CMK (cell line): ENCODE results near the gene RASAL1.

ENCODE experiments used
- DNase-seq: peaks from one replicate; pipeline ENCODE4 v3.0.0-alpha.2; 2010; ENCODE audit warnings: low read depth

RASAL1 gene

DNA sequence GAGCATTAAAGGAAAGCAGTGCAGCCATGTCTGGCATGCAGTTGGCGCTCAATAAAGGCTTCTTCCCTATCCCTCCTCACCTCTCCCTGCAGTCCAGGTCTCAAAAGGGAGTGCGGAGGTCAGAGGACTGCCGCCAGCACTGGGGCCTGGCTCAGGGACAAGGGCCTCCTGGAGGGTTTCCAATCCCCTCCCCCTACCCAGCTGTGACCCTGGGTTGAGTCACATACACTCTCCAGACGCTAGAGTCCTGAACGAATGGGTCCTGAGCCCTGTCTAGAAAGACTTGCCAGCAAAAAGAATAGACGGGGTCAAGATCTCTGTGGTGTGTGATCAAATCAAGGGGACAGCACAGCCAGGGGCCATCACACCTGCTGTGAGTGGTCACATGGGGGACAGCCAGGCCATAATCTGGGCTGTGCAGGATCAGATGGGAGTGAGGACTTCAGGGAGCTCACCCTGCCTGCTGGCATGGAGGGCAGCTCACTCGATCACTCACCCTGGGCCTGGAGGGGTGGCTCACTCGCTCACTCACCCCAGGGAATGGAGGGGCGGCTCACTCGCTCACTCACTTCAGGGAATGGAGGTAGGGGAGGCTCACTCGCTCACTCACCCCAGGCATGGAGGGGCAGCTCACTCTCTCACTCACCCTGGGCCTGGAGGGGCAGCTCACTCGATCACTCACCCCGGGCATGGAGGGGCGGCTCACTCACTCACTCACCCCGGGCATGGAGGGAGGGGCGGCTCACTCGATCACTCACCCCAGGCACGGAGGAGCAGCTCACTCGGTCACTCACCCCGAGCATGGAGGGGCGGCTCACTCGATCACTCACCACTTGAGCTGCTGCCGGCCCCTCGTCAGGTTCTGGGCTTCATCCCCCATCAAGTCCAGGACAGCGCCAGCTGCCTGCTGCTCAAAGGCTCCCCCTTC, 26.8 kb upstream of the RASAL1 start:
- no peak for DNase-seq

DNA sequence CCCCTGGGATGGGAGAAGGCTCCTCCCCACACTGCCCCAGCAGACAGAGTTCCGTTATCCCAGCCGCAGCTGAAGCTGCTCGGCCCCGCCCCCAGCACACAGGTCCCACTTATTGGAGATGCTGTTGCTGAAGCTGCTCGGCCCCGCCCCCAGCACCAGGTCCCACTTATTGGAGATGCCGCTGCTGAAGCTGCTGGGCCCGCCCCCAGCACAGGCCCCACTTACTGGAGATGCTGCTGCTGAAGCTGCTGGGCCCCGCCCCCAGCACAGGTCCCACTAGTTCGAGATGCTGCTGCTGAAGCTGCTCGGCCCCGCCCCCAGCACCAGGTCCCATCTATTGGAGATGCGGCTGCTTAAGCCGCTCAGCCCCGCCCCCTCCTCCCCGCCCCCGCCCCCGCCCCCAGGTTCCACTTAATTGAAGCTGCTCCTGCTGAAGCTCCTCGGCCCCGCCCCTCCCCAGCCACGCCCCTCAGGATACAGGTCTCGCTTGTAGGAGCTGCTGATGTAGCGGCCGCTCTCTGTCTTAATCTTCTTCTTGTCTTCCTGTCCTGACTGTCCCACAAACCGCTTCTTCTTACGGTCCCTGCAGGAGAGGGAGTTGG, 26.0 kb upstream of the RASAL1 start:
- DNase-seq = no peak

DNA sequence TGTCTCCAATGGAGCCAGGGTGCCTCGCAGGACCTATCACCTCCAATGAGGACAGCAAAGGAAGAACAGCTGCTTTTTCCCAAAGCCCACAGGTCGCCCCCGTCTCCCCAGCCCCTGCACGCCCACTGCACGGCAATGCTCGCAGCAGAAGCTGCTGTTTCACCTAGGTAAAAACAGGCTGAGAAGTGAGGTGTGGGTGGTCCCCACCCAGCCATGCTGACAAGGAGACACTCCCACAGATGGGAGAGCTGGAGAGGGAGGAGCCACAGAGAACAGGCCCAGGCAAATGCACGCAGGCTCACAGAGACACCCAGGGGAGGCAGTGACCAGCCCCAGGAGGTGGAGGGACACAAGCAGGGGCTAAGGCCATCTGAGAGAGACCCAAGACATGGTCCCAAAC, 24.4 kb upstream of the RASAL1 start:
- DNase-seq = no peak

DNA sequence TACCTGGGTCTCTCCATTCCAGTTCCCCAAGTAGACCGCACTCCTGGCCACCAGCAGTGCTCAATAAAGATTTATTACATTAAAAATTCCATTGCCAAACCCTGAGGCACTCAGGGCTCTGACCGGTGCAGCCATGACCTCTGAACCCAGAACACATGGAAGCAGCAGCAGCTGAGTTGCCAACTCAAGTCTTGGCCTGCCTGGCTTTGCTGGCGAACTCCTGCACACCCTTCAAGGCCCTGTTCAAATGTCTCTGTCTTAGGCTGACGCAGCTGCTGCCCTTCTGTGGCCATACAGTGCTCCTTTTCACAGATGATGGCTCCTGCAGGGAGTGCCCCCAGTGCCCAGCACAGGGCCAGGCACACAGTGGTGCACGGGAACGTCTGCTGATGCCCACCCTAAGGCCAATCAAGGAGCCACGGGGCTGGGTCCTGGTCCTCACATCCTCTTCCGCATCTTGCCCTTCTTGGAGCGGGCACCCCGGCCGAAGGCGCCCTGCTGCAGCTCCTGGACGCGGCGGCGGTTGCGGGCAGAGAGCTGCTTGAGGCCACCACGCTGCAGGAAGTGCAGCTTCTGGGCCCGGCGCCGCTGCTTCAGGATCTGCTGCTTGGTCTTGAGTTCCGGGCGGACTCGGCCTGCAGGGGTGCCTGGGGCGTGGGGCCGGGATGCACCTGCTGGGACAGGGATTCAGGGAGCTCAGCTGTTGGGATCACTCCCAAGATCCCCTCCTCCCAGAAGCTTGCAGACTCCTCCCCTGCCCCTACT, 23.1 kb upstream of the RASAL1 start:
- DNase-seq = no peak

DNA sequence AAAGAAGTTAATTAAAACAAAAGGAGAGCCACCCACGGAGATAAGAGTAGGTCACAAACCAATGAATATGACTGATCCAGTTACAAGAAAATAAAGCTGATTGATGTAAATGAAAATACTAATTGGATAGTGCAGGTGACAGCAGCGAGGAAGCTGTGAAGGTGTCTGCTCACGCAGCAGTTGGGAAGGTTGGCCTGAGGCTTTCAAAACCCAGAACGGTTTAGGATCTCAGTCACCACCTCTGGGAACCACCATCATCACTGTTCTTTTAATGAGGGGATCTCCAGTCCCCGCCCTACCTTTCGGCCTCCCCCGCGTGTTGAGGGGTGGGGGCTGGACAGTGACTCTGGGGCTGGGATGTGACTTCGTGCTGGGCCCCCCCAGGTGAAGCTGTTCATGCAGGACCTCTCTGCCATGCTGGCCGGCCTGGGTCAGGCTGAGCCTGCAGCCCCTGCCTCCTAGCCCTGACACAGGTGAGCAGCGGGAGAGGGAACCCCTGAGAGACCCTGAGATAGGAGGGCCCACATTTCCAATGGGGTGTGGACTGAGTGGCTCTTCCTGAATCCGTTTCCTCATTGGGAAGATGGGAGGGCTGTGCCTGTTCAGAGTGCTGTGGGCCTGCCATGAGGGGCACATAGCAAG, 21.8 kb upstream of the RASAL1 start:
- DNase-seq = no peak

DNA sequence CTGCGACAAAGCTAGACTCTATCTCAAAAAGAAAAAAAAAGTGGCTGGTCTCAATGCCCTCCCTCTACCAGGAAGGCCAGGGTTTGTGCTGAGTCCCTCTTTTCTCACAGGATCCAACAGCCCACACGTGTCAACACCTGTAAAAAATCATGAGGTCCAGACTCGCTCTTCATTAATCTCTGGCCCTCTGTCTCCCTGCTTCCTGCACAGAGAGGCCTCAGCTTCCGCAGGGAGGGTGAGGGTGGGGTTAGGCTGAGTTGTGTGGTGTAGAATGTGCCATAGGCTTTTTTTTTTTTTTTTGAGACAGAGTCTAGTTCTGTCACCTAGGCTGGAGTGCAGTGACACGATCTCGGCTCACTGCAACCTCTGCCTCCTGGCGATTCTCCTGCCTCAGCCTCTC, 20.1 kb upstream of the RASAL1 start:
- DNase-seq = no peak

DNA sequence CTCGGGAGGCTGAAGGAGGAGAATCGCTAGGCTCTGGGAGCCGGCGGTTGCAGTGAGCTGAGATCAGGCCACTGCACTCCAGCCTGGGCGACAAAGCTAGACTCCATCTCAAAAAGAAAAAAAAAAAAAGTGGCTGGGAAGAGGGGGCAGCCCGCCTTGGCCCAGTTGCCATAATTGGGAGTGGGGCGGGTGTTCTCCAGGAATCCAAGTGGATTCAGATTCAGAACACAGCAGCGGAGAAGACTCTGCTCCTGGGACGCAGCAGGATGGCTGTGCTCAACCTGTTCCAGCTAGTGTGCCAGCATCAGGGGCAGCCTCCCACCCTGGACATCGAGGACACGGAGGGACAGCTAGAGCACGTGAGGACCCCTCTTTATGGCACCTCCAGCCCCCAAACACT, 19.5 kb upstream of the RASAL1 start:
- DNase-seq = no peak

DNA sequence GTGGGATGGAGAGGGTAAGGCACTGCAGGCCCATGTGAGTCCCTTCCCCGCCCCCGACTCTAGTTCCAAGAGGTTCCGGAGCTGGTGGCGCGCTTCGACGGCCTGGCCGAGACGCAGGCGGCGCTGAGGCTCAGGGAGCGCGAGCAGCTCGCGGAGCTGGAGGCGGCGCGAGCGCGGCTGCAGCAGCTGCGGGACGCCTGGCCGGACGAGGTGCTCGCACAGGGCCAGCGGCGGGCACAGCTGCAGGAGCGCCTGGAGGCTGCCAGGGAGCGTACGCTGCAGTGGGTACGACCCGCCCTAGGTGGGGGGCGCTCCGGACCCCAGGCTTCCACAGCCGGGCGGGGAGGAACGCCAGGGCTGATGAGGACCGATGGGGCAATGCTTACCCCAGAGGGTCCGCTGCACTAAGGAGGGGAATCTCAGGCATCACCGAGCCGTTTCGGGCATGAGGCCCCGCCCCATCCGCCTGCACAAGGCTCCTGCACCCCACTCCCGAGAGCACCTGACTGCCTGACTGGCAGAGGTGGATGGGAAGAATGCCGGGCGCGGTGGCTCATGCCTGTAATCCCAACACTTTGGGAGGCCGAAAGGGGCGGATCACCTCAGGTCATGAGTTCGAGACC, 18.9 kb upstream of the RASAL1 start:
- DNase-seq = no peak

DNA sequence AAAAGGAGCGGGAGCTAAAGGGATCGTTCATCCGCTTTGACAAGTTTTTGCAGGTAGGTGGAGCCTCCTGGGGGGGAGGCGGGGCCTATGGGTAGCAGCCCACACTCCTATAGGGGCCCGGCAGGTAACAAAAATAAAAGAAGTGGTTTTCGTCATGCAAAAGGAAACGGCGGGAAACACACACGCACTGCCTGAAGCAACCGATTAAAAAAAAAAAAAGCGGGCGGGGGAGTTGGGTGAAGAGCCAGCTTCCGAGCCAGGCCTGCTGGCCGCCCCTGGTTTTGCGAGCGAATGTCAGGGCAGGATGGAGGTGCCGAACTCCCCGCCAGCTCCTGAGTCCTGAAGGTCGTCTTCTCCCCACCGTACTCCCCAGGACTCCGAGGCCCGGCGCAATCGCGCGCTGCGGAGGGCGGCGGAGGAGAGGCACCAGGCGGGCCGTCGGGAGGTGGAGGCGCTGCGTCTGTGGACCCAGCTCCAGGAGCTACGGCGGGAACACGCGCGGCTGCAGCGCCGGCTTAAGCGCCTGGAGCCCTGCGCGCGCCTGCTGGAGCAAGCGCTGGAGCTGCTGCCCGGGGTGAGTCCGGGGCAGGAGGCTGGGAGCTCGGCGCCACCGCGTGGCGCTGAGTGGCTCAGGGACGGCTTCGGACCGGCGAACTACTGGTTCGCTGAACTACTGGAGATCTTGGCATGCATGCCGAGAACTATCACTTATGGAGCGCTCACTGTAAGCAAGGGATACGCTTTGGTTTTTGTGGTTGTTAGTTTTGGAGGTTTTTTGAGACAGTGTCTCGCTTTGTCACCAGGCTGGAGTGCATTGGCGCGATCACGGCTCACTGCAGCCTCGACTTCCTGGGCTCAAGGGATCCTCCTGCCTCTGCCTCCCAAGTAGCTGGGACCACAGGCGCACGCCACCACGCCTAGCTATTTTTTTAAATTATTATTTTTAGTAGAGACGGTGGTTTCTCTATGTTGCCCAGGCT, 17.6 kb upstream of the RASAL1 start:
- no peak for DNase-seq

DNA sequence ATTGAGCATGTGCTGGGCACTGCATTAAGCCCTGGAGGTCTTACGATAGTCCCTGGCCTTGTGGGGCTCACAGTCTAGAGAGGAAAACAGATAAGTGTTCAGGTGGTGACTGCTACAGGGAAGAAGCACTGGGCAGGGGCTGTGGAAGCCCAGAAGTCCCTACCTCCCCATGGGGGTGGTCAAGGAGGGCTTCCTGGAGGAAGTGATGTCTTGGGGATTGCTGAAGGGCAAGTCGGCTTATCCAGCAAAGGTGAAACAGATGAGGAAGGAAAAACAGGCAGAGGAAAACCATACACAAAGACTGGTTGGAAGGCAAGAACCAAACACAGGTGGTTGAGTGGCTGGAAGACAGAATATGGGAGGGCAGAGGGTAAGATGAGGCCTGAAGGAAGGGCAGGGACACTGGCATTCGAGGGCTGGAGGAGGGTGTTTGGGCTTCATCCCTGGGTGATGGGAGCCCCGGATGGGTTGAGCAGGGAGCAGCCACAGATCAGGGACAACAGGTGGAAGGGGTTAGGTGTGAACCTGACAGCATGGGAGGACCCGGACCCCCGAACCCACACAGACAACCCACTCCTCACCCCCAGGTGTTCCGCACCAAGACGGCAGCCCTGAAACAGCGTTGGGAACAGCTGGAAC, 16.8 kb upstream of the RASAL1 start:
- no peak for DNase-seq

DNA sequence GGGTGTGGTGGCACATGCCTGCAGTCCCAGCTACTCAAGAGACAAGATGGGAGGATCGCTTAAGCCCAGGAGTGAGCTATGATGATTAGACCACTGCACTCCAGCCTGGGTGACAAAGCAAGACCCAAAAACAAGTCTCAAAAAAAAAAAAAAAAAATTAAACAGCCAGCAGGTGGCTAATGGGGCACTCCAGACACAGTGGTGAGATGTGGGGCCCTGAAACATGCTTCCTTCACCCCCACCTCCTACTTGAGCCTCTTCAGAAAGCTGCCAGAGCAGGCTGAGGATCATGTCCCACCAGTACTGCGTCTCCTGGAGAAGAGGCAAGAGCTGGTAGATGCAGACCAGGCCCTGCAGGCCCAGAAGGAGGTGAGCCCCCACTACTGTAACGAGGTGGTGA, 16.1 kb upstream of the RASAL1 start:
- no peak for DNase-seq

DNA sequence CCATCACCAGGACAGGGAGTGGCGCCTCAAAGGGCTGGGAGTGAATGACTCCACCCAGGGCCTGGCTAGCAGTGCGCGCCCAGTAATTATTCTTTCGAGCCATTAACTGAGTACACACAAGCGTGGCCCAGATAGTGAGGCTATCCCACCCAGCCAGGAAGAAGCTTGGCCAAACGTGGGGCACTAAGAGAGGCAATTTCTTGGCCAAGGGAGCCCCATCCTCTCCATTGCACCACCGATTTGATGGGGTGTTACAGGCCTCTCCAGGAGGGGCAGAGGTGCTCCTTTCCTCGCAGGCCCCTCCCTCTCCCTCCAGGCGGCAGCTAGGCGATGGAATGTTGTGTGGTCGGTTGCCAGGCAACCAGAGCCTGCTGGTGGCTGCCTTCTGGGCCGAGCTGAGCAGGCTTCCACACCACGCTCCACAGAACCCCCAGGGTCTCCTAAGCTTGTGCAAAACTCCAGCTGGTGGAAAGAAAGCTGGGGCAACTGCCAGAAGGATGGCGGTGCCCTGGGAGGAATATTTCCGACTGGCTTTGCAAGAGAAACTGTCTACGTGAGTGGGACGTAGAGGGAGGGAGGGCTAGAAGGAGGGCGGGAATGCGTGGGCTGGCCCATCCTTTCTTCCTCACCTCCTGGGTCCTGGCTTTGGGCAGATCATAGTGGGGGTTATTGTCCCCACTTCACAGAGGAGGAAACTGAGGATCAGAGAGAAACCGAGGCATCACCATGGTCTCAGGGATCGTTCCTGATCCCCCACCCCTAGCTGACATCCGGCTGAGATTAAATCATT, 14.0 kb upstream of the RASAL1 start, which contains the start of gene CFAP73:
CFAP73 (plus strand) TSS at position 364 of the 790 bp plus-strand sequence; CDS start at position 498, 134 bp downstream.
- DNase-seq = no peak

DNA sequence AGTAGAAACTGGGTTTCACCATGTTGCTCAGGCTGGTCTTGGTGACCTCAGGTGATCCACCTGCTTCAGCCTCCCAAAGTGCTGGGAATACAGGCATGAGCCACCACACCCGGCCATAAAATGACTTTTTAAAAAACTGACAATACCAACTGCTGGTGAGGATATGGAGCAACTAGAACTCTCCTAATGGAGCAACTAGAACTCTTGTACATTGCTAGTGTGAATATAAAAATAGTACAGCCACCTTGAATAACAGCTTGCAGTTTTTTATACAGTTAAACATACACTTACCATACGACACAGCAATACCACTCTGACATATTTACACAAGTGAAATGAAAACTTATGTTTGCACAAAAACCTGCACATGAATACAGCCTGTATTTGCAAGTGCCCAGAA, 11.4 kb upstream of the RASAL1 start:
- DNase-seq = no peak

DNA sequence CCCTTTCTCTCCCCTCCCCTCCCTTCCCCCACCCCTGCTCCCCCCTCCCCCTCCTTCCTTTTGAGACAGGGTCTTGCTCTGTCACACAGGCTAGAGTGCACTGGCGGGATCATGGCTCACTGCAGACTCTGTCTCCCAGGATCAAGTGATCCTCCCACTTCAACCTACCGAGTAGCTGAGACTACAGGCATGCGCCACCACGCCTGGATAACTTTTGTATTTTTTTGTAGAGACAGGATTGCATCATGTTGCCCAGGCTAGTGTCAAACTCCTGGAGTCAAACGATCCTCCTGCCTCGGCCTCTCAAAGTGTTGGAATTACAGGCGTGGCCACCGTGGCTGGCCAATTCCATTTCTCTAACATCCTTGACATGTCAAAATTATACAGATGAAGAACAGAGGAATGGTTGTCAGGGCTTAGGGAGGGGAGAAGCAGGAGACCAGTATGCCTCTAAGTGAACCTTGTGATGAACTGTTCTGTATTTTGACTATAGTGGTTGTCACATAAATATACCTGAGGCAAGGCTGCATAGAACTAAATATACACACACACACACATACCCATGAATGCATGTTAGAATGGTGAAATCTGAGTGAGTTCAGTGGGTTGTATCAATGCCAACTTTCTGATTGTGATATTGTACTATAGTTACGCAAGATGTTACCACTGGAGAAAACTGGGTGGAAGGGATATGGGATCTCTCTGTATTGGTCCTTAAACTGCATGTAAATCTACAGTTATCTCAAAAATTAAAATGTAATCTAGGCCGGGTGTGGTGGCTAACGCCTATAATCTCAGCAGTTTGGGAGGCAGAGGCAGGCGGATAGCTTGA, 10.4 kb upstream of the RASAL1 start:
- DNase-seq = no peak

DNA sequence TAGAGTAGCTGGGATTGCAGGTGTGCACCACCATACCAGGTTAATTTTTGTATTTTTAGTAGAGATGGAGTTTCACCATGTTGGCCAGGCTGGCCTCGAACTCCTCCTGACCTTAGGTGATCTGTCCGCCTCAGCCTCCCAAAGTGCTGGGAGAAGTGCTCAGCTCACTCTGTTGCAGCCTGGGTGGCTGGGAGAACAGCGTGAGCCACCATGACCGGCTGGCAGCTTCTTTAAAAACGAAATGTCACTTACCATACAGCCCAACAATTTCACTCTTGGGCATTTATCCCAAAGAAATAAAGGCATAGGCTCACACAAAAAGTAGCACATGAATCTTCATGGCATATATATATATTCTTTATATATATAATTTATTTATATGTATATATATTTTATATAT, 9.2 kb upstream of the RASAL1 start:
- no peak for DNase-seq

DNA sequence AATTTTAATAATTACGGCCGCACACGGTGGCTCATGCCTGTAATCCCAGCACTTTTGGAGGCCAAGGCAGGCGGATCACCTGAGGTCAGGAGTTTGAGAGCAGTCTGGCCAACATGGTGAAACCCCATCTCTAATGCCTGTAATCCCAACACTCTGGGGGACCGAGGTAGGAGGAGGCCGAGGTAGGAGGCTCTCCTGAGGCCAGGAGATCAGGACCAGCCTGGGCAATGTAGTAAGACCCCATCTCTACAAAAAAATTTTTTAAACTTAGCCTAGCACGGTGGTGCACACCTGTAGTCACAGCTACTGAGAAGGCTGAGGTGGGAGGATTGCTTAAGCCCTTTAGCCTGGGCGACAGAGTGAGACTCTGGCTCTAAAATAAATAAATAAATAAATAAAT, 8.4 kb upstream of the RASAL1 start:
- DNase-seq = no peak

DNA sequence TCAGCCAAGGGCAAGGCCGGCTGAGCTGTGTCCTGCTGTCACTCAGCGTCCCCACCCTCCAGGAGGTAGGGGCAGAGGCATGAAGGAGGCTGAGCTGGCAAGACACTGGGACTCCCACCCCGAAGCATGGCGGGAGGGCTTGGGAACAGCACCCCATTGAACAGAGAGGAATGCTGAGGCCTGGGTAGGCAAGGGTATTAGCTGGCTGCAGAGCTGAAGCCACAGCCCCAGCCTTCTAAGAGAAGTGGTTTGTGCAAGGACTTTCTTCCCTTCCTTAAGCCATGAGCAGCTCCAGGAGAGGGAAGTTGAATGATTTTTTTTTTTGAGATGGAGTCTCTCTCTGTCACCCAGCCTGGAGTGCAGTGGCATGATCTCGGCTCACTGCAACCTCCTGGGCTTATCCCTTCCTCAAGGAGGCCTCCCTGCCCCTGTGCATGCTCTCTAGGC, 7.3 kb upstream of the RASAL1 start:
- DNase-seq = no peak

DNA sequence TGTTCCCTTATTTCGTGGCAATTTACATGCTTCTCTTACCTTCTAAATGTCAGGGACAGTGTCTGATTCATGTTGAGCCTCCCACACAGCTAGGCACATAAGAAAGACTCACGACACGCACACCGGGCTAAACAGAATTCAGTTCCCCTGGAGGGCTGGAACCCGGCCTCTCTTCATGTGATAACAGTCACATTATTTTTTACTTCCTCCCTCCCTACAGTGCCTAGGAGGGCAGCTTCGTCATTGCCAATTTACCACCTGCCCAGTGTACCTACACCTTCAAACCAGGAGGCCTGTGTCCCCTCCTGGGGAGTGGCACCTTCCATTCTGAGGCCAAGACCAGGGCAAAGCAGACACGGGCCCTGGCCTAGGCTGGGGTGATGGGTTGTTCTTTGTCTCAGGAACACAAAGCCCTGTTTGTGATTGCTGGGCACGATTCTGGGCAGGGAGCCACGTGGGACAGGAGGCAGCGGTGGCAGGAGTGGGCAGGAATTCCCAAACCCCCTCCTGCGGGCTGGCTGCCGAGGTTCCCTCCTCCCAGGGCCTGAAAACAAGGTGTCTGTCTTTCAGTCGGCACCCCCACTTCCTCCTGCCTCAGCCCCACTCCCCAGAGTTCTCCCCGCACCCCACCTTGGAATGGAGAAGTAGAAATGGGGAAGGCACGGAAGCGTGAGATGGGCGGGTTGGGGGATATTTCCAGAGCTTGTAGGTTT, 6.8 kb upstream of the RASAL1 start:
- DNase-seq = no peak
